Common myeloid progenitor, CD34-positive (primary cell): ENCODE measurements around the gene NPIPB5. TPM values are rescaled to one million over a fixed set of nuclear protein-coding genes. Genes with fewer than 3 reads are reported as not detected.
"Not testable (repeated sequence)": the region's sequence is repeated elsewhere in the genome, so short reads cannot be mapped to it uniquely, and the experiment has no call there.

ENCODE experiments used
- CTCF ChIA-PET: fragments of 350-600 bp; sonication (Branson Sonifier 250); formaldehyde crosslinking; loops from one replicate; lab custom pipeline; 2021; ENCODE audit warnings: antibody characterized with exemption; lab: Charles Lee
- POLR2A ChIA-PET: fragments of 350-600 bp; sonication (Branson Sonifier 250); formaldehyde crosslinking; loops from one replicate; lab custom pipeline; 2021; ENCODE audit warnings: antibody characterized with exemption; lab: Charles Lee
- DNase-seq, 3 donors: peaks; one replicate each; pipeline versions ENCODE4 v3.0.0 to v3.0.0-alpha.2; 2013
- H3K27ac ChIP-seq, 2 experiments: 1 replicate in 1 of 2; 2 replicates in 1 of 2; pipeline ENCODE4 v1.7.0; 2013; ENCODE audit warnings: inconsistent platforms in 2 of 2, low read length in 2 of 2, mild to moderate bottlenecking in 2 of 2, low read depth in 1 of 2, moderate library complexity in 1 of 2; ENCODE audit not compliant: severe bottlenecking in 2 of 2, insufficient read depth in 1 of 2, poor library complexity in 1 of 2
- H3K27me3 ChIP-seq, 5 experiments: replicated peaks in 2 of 5; 1 replicate in 3 of 5; 2 replicates in 2 of 5; pipeline versions ENCODE4 v1.6.1 to v1.7.0; 2013; ENCODE audit warnings: low read length in 4 of 5, mild to moderate bottlenecking in 2 of 5, moderate library complexity in 2 of 5, inconsistent platforms in 1 of 5; ENCODE audit not compliant: insufficient read depth in 5 of 5, control insufficient read depth in 4 of 5
- H3K36me3 ChIP-seq, 4 experiments: 1 replicate in 2 of 4; 2 replicates in 2 of 4; pipeline versions ENCODE4 v1.6.1 to v1.7.0; 2013; ENCODE audit warnings: low read length in 3 of 4, control low read depth in 1 of 4, mild to moderate bottlenecking in 1 of 4; ENCODE audit not compliant: control insufficient read depth in 4 of 4, insufficient read depth in 4 of 4
- H3K4me1 ChIP-seq, 4 experiments: 1 replicate in 3 of 4; 2 replicates in 1 of 4; pipeline versions ENCODE4 v1.6.1 to v1.7.1; 2013; ENCODE audit warnings: low read length in 3 of 4, mild to moderate bottlenecking in 3 of 4, control low read depth in 1 of 4, inconsistent platforms in 1 of 4, moderate library complexity in 1 of 4; ENCODE audit not compliant: control insufficient read depth in 4 of 4, insufficient read depth in 4 of 4; ENCODE audit errors: control extremely low read depth in 1 of 4
- H3K4me3 ChIP-seq, 7 experiments: 1 replicate in 4 of 7; 2 replicates in 3 of 7; pipeline versions ENCODE4 v1.5.1 to v1.7.0; 2013; ENCODE audit warnings: mild to moderate bottlenecking in 7 of 7, low read length in 6 of 7, moderate library complexity in 6 of 7, inconsistent platforms in 2 of 7, low read depth in 2 of 7, control low read depth in 1 of 7; ENCODE audit not compliant: insufficient read depth in 4 of 7, control insufficient read depth in 1 of 7; ENCODE audit errors: extremely low read depth in 1 of 7
- H3K9me3 ChIP-seq, 5 experiments: 1 replicate in 4 of 5; 2 replicates in 1 of 5; pipeline versions ENCODE4 v1.6.1 to v1.7.1; 2013; ENCODE audit warnings: low read length in 4 of 5, mild to moderate bottlenecking in 2 of 5, inconsistent platforms in 1 of 5, low read depth in 1 of 5, moderate library complexity in 1 of 5; ENCODE audit not compliant: control insufficient read depth in 4 of 5, insufficient read depth in 2 of 5; ENCODE audit errors: control extremely low read depth in 1 of 5
- WGBS: methylation state at CpG from one replicate; pipeline ENCODE4 v1.1.5; 2013; ENCODE audit not compliant: insufficient coverage; 5-methylcytosine and 5-hydroxymethylcytosine counted together
- polyA plus RNA-seq: library from polyadenylated mRNA; unstranded; fragments of 120-200 nt; gene quantifications from one replicate; pipeline ENCODE4 v1.2.1, GENCODE V29; 2013

The NPIPB5 gene
- 177 TPM for polyA plus RNA-seq

DNA sequence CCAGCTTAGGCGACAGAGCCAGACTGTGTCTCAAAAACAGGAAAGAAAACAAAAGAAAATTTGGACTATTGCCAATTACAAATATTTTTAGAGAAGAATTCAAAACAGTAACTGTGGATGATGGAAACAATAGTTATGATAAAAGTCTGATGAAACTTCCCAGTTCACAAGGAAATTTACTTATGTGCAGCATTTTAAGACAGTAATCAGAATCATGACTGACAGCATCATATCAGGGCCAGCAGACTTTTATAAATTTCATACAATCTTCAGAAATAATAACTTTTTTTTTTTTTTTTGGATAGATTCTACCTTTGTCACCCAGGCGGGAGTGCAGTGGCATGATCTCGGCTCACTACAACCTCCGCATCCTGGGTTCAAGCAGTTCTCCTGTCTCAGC is at the start of gene NPIPB5:
TSS of gene NPIPB5 (plus strand) at position 301 of the 400 bp plus-strand sequence. CDS start 2,911 bp downstream, outside the sequence.
- WGBS, result no CpG with 5 or more reads among the region's 4 CpGs
- H3K4me1 ChIP-seq, POLR2A ChIA-PET, H3K4me3 ChIP-seq, H3K9me3 ChIP-seq, H3K36me3 ChIP-seq, H3K27me3 ChIP-seq, DNase-seq, H3K27ac ChIP-seq, CTCF ChIA-PET: not testable (repeated sequence)

DNA sequence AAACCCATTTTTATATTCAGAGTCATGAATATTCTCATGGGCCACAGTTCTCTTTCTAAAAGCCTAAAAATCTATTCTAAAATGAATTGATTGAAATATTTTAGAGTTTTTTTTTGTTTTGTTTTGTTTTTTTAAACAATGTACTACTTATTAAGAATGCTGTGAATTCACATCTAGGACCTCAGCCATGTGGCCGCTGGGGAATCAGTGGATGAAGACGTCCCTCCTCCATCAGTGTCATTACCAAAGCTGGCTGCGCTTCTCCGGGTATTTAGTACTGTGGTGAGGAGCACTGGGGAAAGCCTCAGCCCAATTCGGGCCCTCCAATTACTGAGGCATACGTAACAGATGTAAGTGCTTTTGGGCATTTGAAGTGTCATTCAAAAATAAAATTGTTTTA is 41.8 kb upstream of the NPIPB5 start:
- CTCF ChIA-PET, result not testable (repeated sequence)

DNA sequence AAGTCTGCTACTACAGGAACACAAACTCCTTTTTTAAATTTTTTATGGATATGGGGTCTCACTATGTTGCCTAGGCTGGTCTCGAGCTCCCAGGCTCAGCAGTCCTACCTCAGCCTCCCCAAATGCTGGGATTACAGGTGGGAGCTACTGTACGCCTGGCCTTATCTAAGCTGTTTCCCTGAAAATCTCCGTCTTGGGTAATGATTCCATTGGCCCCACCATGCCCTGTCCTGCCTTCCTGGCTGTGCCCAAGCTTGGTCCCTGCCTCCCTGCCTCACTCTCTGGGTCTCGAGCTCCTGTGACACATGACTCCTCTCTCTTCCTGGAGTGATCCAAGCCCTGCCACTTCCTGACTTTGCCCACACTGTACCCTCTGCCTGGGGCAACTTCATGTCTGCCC is 27.3 kb downstream of the NPIPB5 start:
- CTCF ChIA-PET, H3K27me3 ChIP-seq, H3K27ac ChIP-seq, H3K36me3 ChIP-seq, H3K4me3 ChIP-seq, POLR2A ChIA-PET, H3K9me3 ChIP-seq, H3K4me1 ChIP-seq, DNase-seq: not testable (repeated sequence)
- 100% methylated on average over 3 of the region's 4 CpGs for WGBS

More for the DNA sequence above, 41.8 kb upstream of the NPIPB5 start:
- H3K9me3 ChIP-seq, DNase-seq, H3K27ac ChIP-seq, POLR2A ChIA-PET, H3K4me3 ChIP-seq, H3K36me3 ChIP-seq, H3K27me3 ChIP-seq, H3K4me1 ChIP-seq: not testable (repeated sequence)
- WGBS, result no CpG with 5 or more reads among the region's 6 CpGs

DNA sequence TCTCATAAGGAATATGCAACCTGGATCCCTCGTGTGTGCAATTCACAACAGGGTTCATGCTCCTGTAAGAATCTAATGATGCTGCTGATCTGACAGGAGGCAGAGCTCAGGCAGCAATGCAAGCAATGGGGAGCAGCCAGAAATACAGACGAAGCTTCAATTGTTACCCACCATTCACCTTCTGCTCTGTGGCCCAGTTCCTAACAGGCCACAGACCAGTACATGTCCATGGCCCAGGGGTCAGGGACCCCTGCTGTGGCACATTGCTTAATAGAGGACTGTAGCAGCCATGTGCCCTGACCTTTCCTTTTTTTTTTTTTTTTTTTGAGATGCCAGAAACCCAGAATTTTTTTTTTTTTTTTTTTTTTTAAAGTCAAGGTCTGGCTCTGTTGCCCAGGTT is 34.1 kb downstream of the NPIPB5 start:
- H3K4me3 ChIP-seq, POLR2A ChIA-PET, H3K4me1 ChIP-seq, CTCF ChIA-PET, H3K9me3 ChIP-seq, H3K27ac ChIP-seq, H3K36me3 ChIP-seq, H3K27me3 ChIP-seq, DNase-seq: not testable (repeated sequence)
- no CpG with 5 or more reads among the region's 2 CpGs for WGBS

DNA sequence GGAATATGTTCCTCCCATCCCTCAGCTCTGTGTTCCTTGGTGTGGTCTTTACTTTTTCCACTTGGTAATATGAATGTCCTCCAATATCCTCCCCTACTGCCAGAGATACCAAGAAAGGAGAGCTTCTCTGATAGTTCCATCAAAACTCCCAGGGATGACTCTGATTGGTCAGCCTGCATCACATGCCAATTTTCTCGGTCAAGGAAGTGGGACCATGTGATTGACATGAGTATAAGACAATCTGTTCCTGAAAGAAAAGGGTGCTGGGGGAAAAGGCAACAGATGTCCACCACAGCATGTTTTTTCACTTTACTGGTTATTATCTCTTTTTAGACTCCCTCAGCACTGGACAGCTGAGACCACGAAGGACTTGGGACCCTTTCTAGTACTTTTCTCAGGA is 35.9 kb downstream of the NPIPB5 start:
- DNase-seq, H3K9me3 ChIP-seq, H3K27me3 ChIP-seq, H3K4me1 ChIP-seq, H3K27ac ChIP-seq, CTCF ChIA-PET, H3K4me3 ChIP-seq, POLR2A ChIA-PET, H3K36me3 ChIP-seq: not testable (repeated sequence)
- WGBS, result 100% methylated on average over 1 of the region's 2 CpGs

DNA sequence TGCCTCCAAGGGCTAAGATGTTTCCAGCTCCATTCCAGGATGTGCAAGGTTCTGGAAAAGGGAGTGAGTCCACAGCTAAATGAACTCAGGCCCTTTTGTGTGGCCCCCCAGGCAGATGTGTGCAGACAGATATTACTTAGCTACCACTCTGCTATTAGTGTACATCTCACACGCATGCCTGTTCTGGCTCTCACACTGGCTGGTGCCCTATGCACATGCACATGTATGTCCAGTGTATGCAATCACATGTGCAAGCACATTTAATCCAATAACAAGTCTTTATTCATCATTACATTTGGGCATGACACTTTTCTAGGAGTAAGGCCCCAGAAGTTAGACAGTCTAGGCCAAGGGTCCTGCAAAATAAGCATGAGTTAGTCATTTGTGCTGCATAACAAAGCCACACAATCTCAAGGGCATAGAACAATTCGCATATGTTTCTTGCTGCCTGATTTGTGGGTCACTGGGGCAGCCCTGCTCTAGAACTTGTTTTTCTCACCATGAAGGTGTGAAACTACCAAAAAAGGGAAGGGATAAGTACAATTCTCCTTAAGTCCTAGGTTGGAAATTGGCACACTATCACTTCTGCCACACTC is 36.6 kb downstream of the NPIPB5 start:
- H3K27ac ChIP-seq, H3K27me3 ChIP-seq, POLR2A ChIA-PET, DNase-seq, H3K4me3 ChIP-seq, H3K4me1 ChIP-seq, H3K36me3 ChIP-seq, CTCF ChIA-PET, H3K9me3 ChIP-seq: not testable (repeated sequence)
- 95% methylated on average over 2 of the region's 2 CpGs for WGBS

DNA sequence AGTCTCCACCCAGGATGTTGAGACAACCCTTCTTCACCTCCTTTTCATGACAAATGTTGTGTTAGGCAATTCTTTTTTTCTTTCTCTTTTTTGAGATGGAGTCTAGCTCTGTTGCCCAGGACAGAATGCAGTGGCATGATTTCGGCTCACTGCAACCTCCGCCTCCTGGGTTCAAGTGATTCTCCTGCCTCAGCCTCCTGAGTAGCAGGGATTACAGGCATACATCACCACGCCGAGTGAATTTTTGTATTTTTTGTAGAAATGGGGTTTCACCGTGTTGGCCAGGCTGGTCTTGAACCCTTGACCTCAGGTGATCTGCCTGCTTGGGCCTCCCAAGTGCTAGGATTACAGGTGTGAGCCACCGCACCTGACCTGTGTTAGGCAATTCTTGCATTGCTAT is 39.2 kb downstream of the NPIPB5 start:
- 100% methylated on average over 2 of the region's 6 CpGs for WGBS
- H3K9me3 ChIP-seq, POLR2A ChIA-PET: not testable (repeated sequence)

More for the DNA sequence above, 39.2 kb downstream of the NPIPB5 start:
- H3K4me1 ChIP-seq, DNase-seq, CTCF ChIA-PET, H3K27ac ChIP-seq, H3K27me3 ChIP-seq, H3K36me3 ChIP-seq, H3K4me3 ChIP-seq: not testable (repeated sequence)
